A673 (cell line): Measurements from ENCODE around the gene ANKRD10.
A peak's percentile ranks its signal among the peaks of the same experiment; 100 is the strongest.

Experiments
- EZH2 ChIP-seq: fragments of 200-600 bp; sonication (generic); IDR thresholded peaks from 2 replicates; pipeline ENCODE4 v1.6.1; 2017; ENCODE audit warnings: borderline replicate concordance, low read depth, mild to moderate bottlenecking, mixed read lengths, antibody characterized with exemption, low read length; ENCODE audit not compliant: poor library complexity, severe bottlenecking
- TF ChIP-seq, protein P1 (sequence below): fragments of 300-800, 200-600 bp; sonication (generic); conservative IDR thresholded peaks from 2 replicates; pipeline ENCODE4 v1.5.1; 2017; ENCODE audit warnings: low read depth, mild to moderate bottlenecking, antibody characterized with exemption, low read length, moderate library complexity, mixed read lengths

DNA sequence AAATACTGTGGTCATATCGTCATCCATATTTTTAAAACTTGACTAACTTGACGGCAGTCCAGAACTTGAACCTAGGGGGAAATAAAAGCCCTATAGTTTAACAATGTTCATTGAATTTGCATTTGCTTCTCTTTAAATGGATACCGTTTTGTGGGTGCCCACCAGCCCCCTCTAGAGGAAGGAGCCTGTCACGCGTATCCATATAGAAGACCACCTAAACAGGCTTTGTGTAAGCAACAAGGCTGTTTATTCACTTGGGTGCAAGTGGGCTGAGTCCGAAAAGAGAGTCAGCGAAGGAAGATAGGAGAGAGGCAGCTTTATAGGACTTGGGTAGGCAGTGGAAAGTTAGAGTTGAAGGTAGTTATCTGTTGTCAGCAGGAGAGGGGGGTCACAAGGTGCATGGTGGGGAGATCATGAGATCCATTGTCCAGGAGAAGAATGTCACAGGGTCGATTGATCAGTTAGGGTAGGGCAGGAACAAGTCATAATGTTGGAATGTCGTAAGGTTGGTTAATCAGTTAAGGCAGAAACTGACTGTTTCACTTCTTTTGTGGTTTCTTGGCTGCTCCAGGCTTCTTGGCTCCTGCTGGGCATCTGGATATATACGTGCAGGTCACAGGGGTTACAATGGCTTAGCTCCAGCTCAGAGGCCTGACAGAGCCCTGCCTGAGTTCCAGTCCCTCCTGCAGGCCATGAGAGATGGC, 42.5 kb upstream of the ANKRD10 start:
- TF ChIP-seq, protein P1, sequence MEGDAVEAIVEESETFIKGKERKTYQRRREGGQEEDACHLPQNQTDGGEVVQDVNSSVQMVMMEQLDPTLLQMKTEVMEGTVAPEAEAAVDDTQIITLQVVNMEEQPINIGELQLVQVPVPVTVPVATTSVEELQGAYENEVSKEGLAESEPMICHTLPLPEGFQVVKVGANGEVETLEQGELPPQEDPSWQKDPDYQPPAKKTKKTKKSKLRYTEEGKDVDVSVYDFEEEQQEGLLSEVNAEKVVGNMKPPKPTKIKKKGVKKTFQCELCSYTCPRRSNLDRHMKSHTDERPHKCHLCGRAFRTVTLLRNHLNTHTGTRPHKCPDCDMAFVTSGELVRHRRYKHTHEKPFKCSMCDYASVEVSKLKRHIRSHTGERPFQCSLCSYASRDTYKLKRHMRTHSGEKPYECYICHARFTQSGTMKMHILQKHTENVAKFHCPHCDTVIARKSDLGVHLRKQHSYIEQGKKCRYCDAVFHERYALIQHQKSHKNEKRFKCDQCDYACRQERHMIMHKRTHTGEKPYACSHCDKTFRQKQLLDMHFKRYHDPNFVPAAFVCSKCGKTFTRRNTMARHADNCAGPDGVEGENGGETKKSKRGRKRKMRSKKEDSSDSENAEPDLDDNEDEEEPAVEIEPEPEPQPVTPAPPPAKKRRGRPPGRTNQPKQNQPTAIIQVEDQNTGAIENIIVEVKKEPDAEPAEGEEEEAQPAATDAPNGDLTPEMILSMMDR = peak; percentile 51
- no peak for TF ChIP-seq EZH2
